GM19324 (cell line): ENCODE results near the gene PIGR.

Experiments used
- ATAC-seq: cut with Tn5 transposase; IDR thresholded peaks from one replicate; pipeline ENCODE4 v1.9.1; 2021; ENCODE audit warnings: mild to moderate bottlenecking, moderate library complexity; ENCODE audit not compliant: unreplicated experiment, low FRiP score

The PIGR gene

DNA sequence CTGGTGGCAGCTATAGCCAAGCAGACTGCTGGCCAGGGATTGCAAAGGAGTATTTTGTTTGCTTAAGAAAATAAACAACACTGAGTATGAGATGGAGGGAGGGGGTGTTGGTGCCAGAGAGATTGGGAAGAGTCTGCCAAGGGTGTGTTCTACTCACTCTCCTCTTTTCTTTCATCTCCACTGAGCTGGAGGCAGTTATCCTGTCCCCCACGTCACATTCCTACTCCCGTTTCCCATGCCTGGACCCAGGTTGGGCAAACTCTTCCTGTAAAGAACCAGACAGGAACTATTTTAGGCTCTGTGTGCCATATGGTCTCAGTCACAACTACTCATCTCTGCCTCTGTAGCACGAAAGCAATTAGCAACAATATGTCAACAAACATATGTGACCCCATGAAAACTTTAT is 50.4 kb downstream of the PIGR start:
- ATAC-seq: no peak

- ATAC-seq: no peak
Observed at GRCh38 chr1:206895325-206895724, 50.9 kb downstream of the PIGR start.

- ATAC-seq: no peak
Observed at GRCh38 chr1:206893380-206893779, 52.9 kb downstream of the PIGR start.

- no peak for ATAC-seq
Observed at GRCh38 chr1:206892351-206892984, 53.8 kb downstream of the PIGR start.

- no peak for ATAC-seq
Observed at GRCh38 chr1:206891412-206891811, 54.9 kb downstream of the PIGR start.

DNA sequence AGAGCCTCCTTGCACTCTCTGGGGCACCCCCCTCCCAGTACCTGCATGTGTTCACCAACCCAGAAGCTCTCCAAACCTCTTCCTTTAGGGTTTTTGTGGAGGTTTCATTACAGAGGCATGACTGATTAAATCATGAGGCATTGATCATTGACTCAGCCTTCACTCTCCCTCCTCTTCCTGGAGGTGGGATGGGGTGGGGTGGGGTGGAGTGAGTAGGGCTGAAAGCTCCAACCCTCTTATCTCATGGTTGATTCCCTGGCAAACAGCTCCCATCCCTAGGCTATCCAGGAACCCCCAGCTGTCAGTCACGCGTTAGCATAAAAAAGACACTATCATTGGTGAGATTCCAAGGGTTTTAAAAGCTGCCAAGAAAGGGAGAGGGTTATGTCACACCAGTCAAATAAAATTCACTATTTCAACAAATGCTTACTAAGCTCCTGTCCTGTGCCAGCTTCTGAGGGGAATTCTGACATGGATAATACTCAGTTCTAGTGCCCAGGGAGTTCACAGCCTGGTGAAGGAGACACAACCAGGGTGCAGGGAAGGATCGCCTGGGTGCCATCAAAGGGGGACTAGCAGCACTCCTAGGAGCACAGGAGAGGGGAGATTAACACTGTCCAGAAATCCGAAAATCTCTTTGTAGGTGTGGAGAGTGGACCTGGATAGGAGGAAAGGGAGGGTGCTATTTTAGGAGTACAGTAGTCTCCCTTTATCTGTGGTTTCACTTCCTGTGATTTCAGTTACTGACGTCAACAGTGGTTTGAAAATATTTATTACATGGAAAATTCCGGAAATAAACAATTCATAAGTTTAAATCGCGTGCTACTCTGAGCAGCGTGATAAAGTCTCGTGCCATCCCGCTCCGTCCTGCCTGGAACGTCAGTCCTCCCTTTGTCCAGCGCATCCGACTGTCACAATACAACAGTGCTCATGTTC is 55.9 kb downstream of the PIGR start:
- no peak for ATAC-seq

GRCh38 chr1:206887701-206888100 is 58.6 kb downstream of the PIGR start:
- ATAC-seq: no peak

- no peak for ATAC-seq
Observed at GRCh38 chr1:206886831-206887230, 59.4 kb downstream of the PIGR start.

GRCh38 chr1:206885341-206886060 is 60.8 kb downstream of the PIGR start:
- no peak for ATAC-seq

- ATAC-seq: no peak
Observed at GRCh38 chr1:206883876-206884275, 62.4 kb downstream of the PIGR start.

DNA sequence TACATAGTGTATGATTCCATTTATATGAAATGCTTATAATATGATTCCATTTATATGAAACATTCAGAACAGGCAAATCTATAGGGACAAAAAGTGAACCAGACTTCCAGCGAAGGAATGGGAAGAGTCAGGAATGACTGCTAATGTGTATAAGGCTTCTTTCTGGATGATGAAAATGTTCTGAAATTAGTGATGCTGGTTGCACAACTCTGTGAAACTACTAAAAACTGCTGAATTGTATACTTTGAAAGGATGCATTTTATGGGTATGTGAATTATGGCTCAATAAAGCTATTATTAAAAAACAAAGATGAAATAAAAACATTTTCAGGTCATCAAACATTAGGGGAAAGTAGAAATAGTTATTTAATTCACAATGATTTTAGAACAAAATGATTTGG is 63.1 kb downstream of the PIGR start:
- ATAC-seq: no peak

GRCh38 chr1:206882555-206882954 is 63.7 kb downstream of the PIGR start:
- ATAC-seq: no peak

DNA sequence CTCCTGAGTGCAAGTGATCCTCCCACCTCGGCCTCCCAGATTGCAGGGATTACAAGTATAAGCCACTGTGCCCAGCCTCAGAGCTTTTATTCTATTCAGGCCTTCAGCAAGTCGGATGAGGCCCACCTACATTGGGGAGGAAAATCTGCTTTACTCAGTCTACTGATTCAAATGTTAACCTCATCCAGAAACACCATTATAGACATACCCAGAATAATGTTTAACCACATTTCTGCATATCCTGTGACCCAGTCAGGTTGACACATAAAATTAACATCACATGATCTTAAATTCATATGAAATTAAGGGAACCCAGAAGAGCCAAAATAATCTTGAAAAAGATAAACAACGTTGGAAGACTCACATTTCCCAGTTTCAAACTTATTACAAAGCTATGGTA is 66.0 kb downstream of the PIGR start:
- ATAC-seq: no peak
